NOMO-1 treated with dmso at 0.1 percent for 144 hours (cell line): ENCODE measurements around the gene OR2C1.

Experiments used
- DNase-seq: peaks from one replicate; lab custom pipeline; 2025; ENCODE audit not compliant: unreplicated experiment; lab: John Stamatoyannopoulos, UW

OR2C1 gene

GRCh38 chr16:3355589-3355988, at the start of gene OR2C1:
Gene OR2C1, plus strand, starts transcription at chr16:3355889. Its CDS starts 52 bp downstream, at chr16:3355941.
- DNase-seq = no peak

GRCh38 chr16:3306078-3306477, 49.6 kb upstream of the OR2C1 start:
- DNase-seq = no peak

- DNase-seq = no peak
These were observed 44.2 kb upstream of the OR2C1 start for GRCh38 chr16:3311496-3311895.

- DNase-seq = no peak
These were observed 38.2 kb upstream of the OR2C1 start for GRCh38 chr16:3317315-3317999.

- DNase-seq = no peak
These were observed 33.9 kb upstream of the OR2C1 start for GRCh38 chr16:3321816-3322215.

GRCh38 chr16:3327514-3327913, 28.2 kb upstream of the OR2C1 start:
- no peak for DNase-seq

- DNase-seq = no peak
These were observed 27.6 kb upstream of the OR2C1 start for GRCh38 chr16:3328104-3328503.

- no peak for DNase-seq
These were observed 27.0 kb upstream of the OR2C1 start for GRCh38 chr16:3328643-3329042.

- DNase-seq = no peak
These were observed 9.6 kb upstream of the OR2C1 start for GRCh38 chr16:3346041-3346440.

- no peak for DNase-seq
These were observed 8.1 kb upstream of the OR2C1 start for GRCh38 chr16:3347586-3347985.

- no peak for DNase-seq
These were observed 7.0 kb upstream of the OR2C1 start for GRCh38 chr16:3348547-3349167.

GRCh38 chr16:3349175-3349574, 6.5 kb upstream of the OR2C1 start:
- DNase-seq = no peak

GRCh38 chr16:3356118-3356517, 429 bp downstream of the OR2C1 start:
- no peak for DNase-seq

GRCh38 chr16:3358871-3359270, 3.2 kb downstream of the OR2C1 start:
- no peak for DNase-seq

GRCh38 chr16:3362931-3363330, 7.2 kb downstream of the OR2C1 start:
- DNase-seq = no peak

- no peak for DNase-seq
These were observed 8.1 kb downstream of the OR2C1 start for GRCh38 chr16:3363793-3364192.

- peak; percentile 0 for DNase-seq
These were observed 9.2 kb downstream of the OR2C1 start for GRCh38 chr16:3364774-3365427.

- DNase-seq = no peak
These were observed 13.4 kb downstream of the OR2C1 start for GRCh38 chr16:3369073-3369472.

GRCh38 chr16:3375680-3376079, 20.0 kb downstream of the OR2C1 start:
- DNase-seq = no peak

GRCh38 chr16:3377917-3378316, 22.2 kb downstream of the OR2C1 start:
- no peak for DNase-seq

- no peak for DNase-seq
These were observed 27.4 kb downstream of the OR2C1 start for GRCh38 chr16:3383045-3383448.

GRCh38 chr16:3388325-3388724, 32.6 kb downstream of the OR2C1 start:
- no peak for DNase-seq
